ENCODE data around the gene HMGN1. TPM values are rescaled to one million over a fixed set of nuclear protein-coding genes. Genes with fewer than 3 reads are reported as not detected.
A peak's percentile ranks its signal among the peaks of the same experiment; 100 is the strongest.

Gene HMGN1
- total RNA-seq, 2 experiments from 2014 or later = 432 to 501 TPM

DNA sequence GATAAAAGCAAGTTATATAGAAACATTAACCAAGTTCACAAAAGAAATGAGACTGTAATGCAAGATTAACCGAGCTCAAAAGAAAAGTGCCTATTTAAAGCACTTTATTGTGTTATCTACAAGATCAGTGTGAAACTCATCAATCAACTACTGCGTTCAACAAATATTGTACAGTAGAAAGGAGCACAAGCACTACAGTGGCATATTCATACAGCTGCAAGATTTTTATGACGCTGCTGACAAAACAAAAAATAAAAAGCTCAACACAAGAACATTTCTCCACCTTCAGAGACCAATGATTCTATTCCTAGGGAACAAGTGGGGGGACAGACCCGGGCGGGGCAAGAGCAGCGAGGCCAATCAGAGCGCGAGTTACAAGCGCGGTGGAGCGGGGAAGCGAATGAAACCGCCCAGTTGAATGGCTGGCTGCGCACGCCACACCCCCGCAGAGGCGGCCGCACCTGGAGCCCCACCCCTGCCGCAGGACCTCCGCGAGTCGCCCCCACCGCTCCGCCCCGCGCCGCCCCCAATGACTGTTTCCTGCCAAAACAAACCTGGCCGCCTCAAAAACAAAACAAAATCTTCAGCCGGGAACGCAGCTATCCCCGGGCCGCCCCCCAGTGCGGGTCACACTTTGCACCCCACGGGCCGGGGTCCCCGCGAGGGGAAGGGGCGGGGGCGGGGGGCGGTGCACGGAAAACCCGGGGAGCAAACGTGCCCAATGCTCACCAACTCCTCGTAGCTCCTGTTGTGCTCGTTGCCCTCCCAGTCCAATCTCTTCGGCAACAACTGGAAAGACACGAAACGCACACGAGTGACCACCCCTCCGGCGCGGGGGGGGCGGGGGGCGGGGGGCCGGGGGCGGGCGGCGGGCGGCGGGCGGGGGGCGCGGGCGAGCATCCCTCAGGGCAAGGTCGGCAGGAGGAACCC lies 36.5 kb downstream of the HMGN1 start:
- Mint-ChIP-seq H3K4me3 (peak overlapping the region; percentile 93), H3K27ac (peak overlapping the region; percentile 86), H3K9me3 (no peaks in the 10 kb centered on the region), H3K4me1 (peaks cover 46% of the 10 kb centered on the region), H3K36me3 (peaks cover 20% of the 10 kb centered on the region), H3K27me3 (no peaks in the 10 kb centered on the region)
- peak; percentile 95 for DNase-seq

DNA sequence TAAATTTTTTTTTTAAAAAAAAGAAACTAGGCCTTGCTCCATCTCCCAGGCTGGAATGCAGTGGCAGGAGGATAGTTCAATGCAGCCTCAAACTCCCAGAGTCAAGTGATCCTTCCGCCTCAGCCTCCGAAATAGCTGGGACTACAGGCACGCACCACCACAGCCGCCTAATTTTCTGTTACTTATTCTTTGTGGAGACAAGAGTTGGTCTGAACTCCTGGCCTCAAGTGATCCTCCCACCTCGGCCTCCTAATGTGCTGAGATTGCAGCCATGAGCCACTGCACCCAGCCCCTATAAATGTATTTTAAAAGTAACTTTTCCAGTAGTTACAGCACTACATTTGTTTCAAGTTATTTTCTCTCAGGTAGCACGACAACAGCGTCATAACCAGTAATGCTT lies 37.7 kb downstream of the HMGN1 start:
- H3K4me3 Mint-ChIP-seq = no peak overlapping the region
- H3K27me3 Mint-ChIP-seq = no peaks in the 10 kb centered on the region

DNA sequence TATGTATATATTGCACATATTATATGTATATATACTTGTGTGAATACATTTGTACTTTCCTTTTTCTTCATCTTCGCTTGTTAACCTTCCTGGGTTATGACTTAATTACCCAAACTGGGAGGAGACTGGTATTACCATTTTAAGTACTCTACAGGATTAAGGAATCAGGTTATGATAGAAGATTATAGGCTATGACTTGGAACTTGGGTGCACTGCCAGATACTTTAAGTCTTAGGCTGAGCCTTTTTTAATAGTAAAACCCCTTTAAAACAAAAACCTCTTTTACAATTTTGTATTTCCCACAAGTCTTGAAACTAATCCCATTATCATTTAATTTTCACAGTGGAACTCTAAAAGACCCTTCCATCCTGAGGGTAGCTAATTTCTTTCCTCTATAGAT lies 41.4 kb downstream of the HMGN1 start:
- no peak overlapping the region for H3K4me3 Mint-ChIP-seq
- peaks cover 42% of the 10 kb centered on the region for H3K4me1 Mint-ChIP-seq
- no peak for DNase-seq
- no peaks in the 10 kb centered on the region for H3K9me3 Mint-ChIP-seq
- no peaks in the 10 kb centered on the region for H3K27me3 Mint-ChIP-seq
- no peak overlapping the region for H3K27ac Mint-ChIP-seq
- peaks cover 29% of the 10 kb centered on the region for H3K36me3 Mint-ChIP-seq

More for the DNA sequence above, 37.7 kb downstream of the HMGN1 start:
- Mint-ChIP-seq H3K36me3 (peaks cover 22% of the 10 kb centered on the region), H3K27ac (no peak overlapping the region), H3K9me3 (no peaks in the 10 kb centered on the region), H3K4me1 (peaks cover 46% of the 10 kb centered on the region)
- DNase-seq = no peak

DNA sequence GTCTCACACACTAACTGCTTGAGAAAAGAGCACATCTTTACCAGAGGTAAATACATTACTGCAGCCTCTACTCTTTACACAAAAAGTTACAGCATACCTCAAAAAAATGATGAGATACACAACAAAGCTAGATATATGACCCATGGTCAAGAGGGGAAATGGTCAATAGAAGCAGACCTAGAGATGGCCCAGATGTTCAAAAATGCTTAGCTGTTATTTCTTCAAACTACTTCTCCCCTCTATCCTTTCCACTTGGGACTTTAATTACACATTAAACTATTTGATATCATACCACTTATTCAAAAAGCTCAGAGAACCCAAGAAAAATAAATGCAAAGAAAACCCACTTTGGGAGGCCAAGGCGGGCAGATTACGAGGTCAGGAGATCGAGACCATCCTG lies 48.3 kb downstream of the HMGN1 start:
- no peaks in the 10 kb centered on the region for H3K27me3 Mint-ChIP-seq
- H3K27ac Mint-ChIP-seq = no peak overlapping the region
- peaks cover 42% of the 10 kb centered on the region for H3K36me3 Mint-ChIP-seq
- no peak for DNase-seq
- peaks cover 7% of the 10 kb centered on the region for H3K9me3 Mint-ChIP-seq
- H3K4me1 Mint-ChIP-seq = peaks cover 35% of the 10 kb centered on the region
- H3K4me3 Mint-ChIP-seq = no peak overlapping the region

DNA sequence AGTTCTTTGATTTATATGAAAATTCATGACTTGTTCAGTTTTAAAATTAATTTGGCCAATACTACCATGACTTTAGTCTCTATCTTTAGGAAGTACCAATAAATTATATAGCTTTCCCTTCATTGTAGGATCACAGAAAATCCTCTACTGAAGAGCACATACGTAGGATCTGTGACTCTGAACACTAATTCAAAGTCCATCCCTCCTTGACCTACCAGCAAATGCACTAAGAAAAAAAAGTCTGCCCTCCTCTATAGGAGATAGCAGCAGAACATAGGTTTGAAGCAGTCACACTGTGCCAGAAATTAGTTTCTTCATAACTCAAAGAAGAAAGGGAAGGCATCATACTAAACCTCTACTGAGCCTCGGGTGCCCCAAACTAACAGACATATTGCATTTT lies 52.0 kb downstream of the HMGN1 start:
- Mint-ChIP-seq H3K36me3 (peaks cover 51% of the 10 kb centered on the region), H3K27me3 (no peaks in the 10 kb centered on the region), H3K4me1 (peaks cover 28% of the 10 kb centered on the region), H3K9me3 (peaks cover 7% of the 10 kb centered on the region), H3K27ac (no peak overlapping the region), H3K4me3 (no peak overlapping the region)
- DNase-seq = no peak

Other genes with a start within 250 kb of the HMGN1 start
- gene PSMG1, start 165.6 kb downstream of the HMGN1 start, total RNA-seq = 100 to 1,000 TPM; 135 to 143 TPM
- gene BRWD1, start 35.5 kb downstream of the HMGN1 start, total RNA-seq = 10 to 100 TPM; 16.5 to 18.2 TPM
- under 1 TPM; 0.27 to 0.36 TPM for gene LCA5L, start 96.7 kb upstream of the HMGN1 start, total RNA-seq
- 1 to 10 TPM; 3.9 to 4.7 TPM for gene SH3BGR, start 102.9 kb upstream of the HMGN1 start, total RNA-seq